ENCODE measurements around the gene KCNJ4.

The KCNJ4 gene

DNA sequence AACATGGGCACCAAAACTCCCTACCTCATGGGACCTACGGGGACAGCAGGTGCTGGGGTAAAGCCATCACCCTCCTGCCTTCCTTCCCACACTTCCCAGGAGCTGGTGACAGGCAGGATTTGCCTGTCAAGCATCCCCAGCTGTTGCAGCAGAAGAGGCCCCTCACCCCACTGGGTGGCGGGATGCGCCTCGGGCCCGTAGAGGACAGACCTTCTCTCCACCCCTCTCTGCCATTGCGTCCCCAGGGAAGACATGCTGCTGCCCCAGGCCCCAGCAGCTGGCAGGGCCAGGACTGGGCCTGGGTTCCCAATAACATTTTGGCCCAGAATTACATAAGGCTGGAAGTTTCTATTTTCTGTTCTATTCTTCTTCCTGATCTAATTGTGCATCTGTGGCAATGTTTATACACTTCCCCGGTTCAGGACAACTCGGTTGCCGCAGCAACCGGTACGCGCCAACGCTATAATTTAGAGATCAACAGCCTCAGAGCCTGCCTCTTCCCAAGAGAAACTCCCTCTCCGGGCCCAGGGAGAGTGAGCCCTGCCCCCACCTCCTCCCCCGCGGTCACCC, 25.4 kb downstream of the KCNJ4 start:
- no peak for DNase-seq (ENCODE audit: low spot score)

DNA sequence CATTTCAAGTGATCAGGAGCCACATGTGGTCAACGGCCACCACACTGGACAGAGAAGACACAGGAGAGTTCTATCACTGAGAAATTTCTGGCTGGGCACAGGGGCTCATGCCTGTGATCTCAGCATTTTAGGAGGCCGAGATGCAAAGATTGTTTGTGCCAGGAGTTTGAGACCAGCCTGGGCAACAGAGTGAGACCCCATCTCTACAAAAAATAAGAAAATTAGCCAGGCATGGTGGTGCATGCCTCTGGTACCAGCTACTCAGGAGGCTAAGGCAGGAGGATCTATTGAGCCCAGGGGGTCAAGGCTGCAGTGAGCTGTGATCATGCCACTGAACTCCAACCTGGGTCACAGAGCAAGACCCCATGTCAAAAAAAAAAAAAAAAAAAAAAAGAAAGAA, 26.3 kb downstream of the KCNJ4 start:
- DNase-seq (ENCODE audit: low spot score): no peak

DNA sequence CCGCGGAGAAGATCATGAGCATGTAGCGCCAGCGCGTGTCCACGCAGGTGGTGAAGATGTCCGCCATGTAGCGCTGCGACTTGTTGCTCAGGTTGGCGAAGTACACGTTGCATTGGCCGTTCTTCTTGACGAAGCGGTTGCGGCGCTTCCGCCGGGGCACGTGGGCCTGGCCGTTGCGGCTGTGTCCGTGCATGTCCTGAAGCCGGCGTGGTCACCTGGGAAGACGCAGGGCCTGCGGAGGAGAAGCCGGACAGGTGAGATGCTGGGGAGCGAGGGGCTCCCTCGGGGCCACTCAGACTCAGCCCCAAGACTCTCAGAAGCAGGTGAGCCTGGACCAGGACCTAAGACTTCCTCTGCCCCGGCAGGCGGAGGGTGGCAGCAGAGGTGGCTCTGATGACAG, 27.1 kb downstream of the KCNJ4 start:
- no peak for DNase-seq (ENCODE audit: low spot score)

DNA sequence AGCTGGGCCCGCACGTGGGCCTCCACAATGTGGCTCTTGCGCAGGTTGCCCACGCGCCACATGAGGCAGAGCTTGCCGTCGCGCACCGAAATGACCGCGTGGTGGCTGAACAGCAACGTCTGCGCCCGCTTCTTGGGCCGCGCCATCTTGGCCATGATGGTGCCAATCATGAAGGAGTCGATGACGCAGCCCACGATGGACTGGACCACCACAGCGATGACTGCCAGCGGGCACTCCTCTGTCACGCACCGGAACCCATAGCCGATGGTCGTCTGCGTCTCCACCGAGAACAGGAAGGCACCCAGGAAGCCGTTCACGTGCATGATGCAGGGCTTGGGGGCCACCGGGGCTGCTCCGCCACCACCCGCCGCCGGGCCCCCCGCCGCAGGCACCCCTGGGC, 27.5 kb downstream of the KCNJ4 start:
- no peak for DNase-seq (ENCODE audit: low spot score)

DNA sequence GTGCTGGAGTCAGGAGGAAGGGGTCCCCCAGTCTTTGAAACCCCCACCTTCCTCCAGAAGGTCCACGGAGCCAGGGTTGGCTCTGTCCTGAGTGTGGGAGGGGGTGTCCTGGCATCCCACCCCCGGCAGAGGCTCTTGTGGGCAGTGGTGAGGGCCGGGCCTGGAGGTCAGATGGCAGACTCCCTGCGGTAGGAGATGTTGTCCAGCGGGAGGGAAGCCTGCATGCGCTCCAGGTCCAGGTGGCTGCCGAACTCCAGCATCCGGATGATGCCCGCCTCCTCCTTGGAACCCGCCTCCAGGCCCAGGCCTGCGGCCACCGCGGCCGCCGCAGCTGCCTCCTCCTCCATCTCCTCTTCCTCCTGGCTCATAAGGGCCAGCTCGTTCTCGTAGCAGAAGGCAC, 28.4 kb downstream of the KCNJ4 start:
- no peak for DNase-seq (ENCODE audit: low spot score)

DNA sequence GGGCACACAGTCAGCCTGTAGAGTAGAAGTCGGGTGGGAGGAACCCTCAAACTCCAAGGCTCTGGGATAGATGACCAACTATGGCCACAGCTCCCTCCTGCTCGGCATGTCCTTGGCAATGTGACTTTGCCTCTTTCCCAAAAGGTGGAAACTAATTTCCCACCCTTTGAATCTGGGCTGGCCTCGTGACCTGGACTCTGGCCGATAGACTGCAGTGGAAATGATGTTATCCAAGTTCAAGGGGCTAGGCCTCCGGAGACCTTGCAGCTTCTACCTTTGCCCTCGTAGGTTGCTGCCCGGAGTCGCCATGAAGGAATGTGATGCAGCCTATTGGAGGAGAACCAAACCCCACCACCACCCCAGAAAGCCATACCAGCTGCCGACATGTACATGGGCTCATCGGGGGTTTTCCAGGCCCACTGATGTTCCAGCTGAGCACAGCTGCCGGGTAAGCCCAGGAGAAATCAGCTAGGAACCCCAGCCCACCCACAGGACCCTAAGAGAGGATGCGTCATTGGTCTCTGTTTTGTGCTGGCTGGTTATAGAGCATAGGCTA, 30.4 kb downstream of the KCNJ4 start:
- no peak for DNase-seq (ENCODE audit: low spot score)

DNA sequence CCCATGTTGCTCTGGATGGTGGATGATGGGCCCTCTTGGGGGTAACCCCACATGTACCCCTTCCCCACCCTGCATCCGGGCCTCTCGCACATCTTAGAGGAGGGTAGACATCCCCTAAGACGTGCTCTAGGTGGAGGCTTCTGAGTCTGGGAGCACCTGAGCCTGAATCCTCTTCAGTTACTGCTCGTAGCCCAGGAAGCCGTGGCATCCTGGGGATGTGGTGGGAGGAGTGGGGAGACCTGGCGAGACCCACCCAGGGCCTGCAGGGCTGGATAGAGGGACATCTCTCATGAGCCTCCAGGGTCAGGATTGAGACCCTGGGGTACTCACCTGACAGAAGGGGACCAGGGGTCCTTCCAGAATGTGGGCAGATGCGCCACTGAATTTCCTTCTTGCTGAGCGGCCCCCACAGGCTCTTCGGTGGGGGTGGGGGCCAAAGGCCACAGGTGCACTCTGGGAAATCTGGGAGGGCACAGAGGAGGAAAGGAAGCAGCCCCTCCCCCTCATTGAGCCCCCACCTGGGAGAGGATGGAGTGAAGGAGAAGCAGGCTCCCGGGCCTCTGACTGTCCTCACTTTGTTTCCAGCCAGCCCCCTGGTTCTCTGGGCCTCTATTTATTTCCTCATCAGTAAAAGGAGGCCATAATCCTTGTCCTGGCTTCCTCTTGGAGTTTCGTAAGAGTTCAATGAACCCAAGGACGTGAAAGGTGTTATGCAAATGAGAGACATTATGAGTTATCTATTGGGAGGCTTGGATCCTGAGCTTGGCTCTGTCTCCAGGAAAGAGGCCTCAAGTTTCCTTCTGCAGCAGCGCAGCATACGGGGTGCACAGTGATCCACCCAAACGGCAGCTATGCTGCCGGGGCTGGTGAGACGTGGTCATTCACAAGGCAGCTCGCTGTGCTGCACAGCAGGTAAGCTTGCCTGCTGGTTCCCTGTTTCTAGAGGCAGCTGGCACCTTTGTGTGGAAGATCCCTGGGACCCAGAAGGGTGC, 31.2 kb downstream of the KCNJ4 start:
- no peak for DNase-seq (ENCODE audit: low spot score)

DNA sequence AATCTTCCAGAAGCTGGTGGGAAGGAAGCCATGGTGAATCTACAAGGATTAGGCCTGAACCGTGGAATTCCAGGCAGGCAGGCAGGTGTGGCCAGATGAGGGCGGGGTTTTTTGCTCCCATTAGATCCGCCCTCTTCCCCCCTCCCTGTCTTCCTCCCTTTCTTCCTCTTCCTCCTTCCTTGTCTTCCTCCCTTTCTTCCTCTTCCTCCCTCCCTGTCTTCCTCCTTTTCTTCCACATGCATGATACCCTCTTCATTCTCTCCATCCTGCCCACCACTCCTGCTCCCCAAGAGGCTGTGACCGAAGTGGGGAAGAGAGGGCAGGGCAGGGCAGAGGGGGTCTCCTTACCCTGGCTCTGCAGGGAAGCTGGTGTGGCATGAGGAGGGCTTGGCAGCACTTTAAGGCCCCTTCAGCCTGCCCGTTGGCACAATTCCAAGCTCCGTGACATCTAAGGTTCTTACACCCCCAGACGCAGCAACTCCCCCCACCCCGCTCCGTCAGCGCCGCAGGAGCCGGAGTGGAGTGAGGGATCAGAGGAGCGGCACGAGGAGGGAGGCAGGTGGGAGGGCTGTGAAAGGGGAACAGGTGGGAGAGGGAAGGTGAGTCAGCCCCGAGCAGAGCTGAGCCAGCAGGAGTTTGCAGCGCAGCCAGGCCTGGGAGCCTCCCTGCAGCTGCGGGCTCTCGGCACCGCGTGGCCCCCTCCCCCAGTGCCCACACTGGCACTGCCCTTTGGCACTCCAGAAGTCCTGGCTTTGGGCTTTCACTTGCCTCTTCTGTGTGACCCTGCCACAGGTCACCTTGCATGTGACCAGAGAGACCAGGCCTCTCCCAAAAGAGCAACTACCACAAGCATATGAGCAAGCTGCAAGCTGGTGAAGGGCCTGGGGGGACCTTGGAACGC, 32.1 kb downstream of the KCNJ4 start:
- peak; percentile 55 for DNase-seq (ENCODE audit: low spot score)

DNA sequence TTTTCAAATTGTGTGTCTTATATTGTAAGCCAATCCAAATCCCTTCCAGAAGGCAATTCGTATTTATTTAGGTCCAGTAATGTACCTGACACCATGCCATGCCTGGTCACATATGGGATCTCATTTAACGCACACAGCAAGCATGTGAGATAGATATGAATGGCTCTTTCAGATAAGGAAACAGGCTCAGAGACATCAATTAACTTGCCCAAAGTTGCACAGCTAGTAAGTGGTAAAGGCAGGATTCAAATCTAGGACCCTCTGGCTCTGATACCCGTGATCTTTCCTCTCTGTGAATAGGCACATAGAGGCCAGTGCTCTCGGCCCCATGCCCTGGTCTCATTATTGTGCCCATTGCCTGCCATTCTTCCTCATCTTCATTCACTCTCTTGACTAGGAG, 34.3 kb downstream of the KCNJ4 start:
- no peak for DNase-seq (ENCODE audit: low spot score)

DNA sequence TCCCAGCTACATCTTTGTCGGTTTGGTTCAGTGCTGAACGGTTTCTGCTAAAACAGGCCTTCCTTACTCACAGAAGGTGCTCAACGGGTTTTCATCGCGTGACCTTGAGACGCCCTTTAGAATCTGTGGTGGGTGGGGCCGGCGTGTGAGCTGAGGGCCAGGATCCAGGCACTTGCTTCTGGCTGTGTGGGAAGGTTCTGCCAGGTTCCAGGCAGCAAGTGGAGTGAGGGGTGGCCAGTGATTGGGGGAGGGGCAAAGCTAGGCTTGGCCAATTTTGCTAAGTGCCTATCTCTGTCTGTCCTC, 35.2 kb downstream of the KCNJ4 start:
- DNase-seq (ENCODE audit: low spot score): no peak

DNA sequence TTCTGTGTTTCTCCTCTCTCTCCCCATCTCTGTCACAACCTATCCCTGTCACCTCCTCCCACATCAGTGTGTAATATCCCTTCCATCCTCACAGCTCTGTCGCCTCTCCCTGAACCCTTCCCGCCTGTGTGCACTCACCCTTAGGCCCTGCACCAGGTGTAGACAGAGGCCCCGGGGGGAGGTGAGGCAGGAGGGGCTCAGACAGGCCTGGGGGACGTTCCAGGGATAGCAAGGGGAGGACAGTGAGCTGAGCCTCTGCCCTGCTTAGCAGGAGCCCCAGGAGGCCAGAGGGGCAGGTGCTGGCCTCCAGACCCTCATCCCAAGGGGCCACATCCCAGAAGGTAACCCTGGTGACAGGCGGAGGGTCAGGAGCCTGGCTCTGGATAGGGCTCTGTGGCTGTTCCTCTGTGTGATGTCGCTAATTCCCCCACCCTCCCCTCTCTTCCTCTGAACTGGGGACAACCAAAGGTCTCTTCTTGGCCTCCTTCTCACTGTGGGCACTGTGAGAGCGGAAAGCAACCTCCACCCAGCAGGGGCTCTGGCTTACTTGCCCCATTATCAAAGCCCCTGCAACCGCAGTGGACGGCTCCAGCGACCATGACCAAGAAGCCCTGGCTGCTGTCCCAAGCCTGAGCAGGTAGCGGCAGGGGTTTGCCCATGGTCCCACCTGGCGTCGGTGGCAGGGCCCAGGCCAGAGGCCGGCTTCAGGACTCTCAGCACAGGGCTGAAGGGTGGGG, 35.7 kb downstream of the KCNJ4 start:
- DNase-seq (ENCODE audit: low spot score): no peak

DNA sequence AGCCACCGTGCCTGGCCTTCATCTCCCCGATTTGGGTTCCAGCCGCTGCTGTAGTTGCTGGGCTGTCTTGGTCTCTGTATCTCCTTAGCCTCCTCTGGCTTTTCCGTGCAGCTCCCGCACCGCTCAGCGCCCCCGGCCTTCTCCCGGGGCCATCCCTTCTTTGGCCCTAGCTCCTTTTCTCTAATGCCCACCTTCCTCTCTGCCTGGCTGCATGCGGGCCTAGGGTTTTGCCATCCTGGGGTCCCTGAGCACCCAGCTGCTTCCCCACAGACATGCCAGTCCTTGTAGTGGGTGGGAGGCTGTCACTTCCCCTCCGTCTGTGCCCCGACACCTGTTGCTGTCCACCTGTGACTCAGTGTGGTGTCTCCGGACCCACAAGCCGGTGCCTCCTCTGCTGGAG, 36.4 kb downstream of the KCNJ4 start:
- no peak for DNase-seq (ENCODE audit: low spot score)

DNA sequence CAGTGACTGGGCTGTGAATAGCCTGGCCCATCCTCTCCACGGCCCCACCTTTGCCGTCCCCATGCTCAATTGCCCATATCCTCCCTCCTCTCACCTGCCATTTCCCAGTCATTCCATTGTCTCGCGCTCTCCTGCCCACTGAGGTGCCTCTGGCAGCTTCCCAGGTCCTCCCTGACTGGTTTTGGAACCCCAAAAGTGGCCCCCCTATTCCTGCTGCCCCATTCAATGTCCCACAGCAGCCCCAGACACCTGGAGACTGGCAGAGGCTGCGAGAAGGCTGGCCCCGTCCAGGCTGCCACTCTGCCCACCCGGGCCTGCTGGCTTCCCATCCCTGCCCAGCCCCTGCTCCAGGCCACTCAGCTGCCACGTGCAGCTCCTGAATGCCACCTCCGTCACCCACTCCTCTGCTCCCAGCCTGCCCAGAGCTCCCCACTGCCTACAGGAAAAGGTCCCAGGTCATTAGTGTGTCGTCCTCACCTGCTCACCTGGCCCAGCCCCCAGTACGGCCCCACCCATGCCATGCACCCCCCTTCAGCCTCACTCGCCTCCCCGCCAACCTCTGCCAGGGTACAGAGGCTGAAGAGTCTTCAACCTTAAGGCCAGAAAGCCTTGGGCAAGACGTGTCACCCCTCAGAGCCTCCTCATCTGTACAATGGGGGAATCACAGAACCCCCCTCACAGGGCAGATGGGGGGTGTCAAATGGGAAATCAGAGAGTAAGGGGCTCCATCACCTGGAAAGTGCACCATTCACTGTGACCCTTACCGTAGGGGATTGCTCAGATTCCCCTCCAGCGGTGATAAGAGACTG, 37.5 kb downstream of the KCNJ4 start:
- DNase-seq (ENCODE audit: low spot score): no peak

DNA sequence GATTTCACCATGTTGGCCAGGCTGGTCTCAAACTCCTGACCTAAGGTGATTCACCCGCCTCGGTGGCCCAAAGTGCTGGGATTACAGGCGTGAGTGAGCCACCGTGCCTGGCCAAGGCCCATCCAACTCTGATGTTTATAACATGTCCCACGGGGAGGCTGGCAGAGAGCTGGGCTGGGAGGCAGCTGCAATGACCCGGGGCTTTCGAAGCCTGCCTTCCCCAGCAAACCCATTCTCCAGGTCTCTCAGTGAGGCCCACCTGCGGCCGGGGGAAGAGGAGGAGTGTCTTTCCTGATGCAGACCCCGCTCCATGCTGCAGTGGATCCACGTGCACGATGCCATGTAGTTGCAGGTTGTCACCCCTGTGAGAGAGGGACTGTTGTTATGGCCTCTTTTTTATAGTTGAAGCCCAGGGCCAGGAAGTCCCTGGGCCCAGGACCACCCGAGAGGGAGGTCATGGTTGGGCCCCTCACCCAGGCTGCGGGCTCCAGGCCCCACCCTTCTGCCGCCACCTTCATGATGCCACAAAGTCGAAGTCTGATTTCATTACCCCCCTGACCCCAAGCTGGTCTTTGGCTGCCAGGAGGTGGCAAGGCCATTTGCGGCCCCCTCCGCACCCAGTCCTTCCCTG, 38.3 kb downstream of the KCNJ4 start:
- DNase-seq (ENCODE audit: low spot score): no peak

DNA sequence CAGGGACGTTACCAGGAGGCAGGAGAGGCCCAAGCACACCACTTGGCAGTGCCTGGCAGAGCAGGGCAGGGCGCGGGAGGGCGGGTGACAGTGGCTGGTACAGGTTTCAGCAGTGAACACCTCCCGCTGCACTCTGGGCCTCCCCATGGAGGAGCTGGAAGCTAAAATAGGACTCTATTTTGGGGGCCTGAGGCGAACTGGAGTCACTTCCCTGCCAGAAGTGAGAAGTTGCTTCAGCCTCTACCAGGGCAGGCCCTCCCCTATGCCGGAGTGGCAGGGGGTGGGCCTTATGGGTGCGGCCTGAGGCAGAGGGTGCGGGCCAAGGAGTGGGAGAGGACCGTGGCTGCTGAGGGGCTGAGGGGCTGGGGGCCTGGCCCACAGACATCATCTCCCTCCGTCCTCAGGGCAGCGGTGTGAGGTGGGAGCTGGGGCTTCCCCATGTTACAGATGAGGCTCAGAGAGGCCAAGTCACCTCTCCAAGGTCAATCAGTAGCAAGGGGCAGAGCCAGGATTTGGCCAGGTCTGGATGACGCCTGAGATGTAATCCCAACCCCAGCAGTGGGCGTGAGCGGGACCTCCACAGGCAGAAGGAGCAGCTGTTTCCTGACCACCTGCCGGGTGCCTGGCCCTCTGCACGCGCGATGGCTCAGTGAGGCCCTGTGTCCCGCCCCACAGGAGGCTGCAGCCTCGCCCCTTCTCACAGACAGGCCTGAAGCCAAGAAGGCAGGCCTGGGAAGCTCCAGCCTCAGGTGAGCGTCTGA, 39.3 kb downstream of the KCNJ4 start:
- DNase-seq (ENCODE audit: low spot score): no peak

DNA sequence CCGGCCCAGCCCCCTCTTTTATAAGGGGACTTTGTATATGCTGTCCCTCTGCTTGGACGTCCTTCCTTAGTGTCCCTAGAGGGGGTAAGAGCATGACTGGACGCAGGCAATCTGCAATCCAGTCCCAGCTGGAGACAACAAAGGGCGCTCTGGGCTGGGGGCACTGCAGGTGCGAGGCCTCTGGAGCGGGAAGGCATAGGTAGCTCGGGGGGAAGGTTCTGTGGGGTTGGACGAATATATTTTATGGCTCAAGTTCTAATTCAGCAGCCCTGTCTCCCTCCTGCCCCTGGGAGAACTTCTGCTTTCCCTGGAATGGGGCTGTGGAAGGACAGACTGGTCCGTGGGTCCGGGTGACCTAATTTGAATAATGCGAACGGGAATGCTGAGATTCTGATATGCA, 40.0 kb downstream of the KCNJ4 start:
- DNase-seq (ENCODE audit: low spot score): no peak

DNA sequence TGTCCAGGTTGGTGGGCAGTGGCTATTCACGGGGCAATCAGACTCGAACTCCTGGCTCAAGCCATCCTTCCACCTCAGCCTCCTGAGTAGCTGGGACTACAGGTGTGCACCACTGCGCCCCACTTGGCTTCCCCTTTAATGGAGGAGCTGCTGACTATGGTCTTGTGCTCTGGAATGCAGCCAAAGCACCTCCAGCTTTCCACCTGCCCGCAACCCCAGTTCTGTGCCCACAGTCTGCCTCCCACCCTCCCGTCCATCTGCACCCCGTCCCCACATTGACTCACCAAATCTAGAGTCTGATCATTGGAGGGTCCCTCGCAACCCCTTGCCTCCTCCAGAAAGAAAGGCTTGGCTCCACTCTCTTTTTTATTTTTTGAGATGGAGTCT, 41.0 kb downstream of the KCNJ4 start:
- DNase-seq (ENCODE audit: low spot score): no peak

DNA sequence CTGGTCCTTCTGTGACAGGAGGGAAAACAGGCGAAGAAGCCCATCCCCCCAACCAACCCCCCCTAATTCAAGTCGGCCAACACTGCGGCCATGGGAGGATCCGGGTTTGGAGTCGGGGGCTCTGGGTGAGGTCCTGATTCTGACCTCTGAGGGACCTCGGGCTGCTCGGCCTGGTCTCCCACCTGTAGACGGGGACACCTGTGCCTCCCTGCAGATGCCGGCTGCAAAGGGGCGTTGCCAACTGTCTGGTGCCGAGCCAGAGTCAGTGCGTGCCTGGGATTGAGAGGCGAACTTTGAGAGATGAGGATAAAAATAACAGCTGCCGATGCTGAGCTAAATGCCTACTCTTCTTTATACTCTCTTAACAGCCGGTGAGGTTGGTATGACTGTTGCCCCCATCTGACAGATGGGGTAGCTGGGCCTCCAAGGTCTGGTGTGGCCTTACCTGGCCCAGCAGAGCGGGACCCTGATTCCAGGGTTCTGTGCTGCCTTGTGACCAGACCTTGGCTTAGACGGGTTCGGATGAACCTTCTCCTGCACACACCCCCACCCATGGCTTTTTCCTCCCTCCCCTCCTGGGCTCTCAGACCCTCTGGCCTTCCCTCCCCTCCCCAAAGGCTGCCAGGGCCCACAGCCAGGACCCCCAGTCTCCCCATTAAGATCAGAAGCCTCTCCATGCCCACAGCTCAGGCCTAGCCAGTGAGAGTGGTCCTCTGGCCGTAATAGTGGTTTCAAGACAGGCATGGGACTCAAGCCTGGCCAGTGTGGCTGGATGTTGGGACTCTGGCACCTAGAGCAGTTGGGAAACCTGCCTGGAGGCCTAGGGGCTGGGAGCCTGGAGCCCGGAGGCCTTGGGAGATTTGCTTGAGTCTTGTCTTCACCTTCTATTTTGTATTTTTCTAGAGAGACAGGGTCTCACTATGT, 41.7 kb downstream of the KCNJ4 start:
- DNase-seq (ENCODE audit: low spot score): no peak

Data from LoVo (cell line).